NCI-H2227 (cell line): Measurements from ENCODE around the gene CDRT15.
"Not testable (repeated sequence)": the region's sequence is repeated elsewhere in the genome, so short reads cannot be mapped to it uniquely, and the experiment has no call there.

Experiments
- DNase-seq: peaks from one replicate; lab custom pipeline; 2025; ENCODE audit not compliant: unreplicated experiment; lab: John Stamatoyannopoulos, UW

CDRT15 gene

DNA sequence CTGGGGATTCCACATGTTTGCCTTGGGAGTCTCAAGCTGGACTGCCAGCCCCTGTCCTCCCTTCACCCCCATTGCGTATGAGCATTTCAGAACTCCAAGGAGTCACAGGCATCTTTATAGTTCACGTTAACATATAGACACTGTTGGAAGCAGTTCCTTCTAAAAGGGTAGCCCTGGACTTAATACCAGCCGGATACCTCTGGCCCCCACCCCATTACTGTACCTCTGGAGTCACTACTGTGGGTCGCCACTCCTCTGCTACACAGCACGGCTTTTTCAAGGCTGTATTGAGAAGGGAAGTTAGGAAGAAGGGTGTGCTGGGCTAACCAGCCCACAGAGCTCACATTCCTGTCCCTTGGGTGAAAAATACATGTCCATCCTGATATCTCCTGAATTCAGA is 28.9 kb downstream of the CDRT15 start:
- no peak for DNase-seq

DNA sequence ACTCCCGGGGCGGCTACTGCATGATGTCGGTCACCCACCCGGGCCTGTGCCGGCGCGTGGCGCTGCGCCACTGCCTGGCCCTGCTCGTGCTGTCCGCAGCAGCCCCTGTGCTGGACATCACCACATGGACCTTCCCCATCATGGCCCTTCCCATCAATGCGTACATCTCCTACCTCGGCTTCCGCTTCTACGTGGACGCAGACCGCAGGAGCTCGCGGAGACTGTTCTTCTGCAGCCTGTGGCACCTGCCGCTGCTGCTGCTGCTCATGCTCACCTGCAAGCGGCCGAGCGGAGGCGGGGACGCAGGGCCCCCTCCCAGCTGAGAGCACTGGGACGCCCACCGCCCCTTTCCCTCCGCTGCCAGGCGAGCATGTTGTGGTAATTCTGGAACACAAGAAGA is 29.8 kb downstream of the CDRT15 start:
- no peak for DNase-seq

DNA sequence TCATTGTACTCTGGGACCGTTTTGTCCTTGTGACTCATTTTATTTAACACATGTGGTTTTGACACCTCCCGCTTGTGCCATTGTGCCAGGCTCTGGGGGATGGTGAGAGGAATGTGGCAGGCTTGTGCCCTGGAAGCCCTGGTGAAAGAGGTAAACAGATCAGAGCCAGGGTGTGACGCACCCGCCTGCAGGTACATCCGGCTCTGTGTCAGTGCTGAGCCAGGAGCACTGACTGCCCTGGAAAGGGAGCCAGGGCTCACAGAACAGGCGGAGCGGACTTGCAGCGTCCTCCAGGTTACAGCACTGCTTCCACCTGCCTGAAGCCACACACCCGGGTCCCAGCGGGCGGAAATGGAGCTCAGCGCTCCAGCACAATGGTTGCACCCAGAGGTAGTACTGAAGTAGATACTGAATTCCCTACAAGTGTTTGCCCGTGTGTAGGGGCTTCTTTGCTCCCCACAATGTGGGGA is 30.6 kb downstream of the CDRT15 start:
- DNase-seq: no peak

DNA sequence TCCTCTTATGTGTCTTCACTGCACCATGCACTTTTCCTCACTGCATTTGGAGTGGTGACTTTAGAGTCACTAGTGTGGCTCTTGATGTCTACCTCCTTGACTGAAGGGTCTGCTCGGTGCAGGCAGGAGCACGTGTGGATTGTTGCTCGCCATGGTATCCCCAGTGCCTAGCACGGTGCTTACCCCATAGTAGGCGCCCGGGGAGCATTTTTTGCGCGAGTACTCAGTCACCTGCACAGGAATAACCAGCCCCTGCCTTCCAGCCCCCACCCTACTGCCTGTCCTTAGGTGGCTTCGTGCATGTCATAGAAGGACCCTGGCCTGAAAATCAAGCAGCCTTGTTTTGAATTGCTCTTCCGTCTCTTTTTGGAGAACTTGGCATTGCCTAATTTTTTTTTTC is 31.3 kb downstream of the CDRT15 start:
- no peak for DNase-seq

DNA sequence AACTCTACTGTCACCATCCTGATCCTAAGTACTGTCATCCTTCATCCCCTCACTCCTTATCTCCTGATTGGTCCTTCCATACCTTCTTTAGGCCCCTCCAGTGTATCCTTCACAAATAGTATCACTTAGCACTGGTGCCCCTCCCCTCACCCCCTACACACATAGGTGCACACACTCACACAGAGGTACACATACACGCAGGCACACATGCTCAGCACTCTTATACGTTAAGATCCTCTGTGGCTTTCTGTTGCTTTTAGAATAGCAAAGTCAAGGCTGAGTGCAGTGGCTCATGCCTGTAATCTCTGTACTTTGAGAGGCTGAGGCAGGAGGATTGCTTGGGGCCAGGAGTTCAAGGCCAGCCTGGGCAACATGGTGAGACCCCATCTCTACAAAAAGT is 32.1 kb downstream of the CDRT15 start:
- no peak for DNase-seq

DNA sequence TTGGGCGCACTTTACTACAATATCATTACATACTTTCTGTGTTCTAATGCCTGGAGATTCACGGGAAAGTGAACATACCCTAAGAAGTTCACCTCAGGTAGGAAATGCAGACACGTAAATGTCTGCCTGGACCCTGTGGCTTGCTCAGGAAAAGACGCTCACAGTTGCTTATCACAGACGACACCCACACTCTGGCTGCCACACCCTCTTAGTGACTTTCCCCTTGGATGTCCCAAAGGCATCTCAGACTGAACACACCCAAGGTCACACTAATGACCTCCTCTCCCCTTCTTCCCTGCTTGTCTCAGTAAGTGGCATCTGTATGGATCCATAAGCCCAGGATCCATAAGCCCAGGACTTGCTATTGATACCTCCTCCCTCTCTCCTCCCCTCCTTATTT is 32.6 kb downstream of the CDRT15 start:
- no peak for DNase-seq

DNA sequence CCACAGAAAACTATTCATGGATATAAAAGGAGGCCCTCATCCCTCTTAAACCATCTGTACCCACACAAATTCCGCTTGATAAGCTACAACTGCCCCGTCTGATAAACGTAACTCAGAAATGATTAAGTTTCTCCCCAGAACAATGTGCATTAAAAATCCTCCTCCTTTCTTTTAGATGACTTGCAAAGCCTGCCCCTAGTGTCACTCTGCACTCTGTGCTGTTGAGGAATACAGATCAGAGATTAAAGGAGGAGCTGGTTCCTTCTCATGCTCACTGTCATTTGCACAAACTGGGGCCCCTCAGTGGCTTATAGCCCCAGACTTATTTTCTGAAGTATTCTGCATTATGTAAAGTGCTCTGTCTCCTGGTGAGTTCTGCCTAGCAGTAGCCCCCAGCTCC is 33.3 kb downstream of the CDRT15 start:
- no peak for DNase-seq

DNA sequence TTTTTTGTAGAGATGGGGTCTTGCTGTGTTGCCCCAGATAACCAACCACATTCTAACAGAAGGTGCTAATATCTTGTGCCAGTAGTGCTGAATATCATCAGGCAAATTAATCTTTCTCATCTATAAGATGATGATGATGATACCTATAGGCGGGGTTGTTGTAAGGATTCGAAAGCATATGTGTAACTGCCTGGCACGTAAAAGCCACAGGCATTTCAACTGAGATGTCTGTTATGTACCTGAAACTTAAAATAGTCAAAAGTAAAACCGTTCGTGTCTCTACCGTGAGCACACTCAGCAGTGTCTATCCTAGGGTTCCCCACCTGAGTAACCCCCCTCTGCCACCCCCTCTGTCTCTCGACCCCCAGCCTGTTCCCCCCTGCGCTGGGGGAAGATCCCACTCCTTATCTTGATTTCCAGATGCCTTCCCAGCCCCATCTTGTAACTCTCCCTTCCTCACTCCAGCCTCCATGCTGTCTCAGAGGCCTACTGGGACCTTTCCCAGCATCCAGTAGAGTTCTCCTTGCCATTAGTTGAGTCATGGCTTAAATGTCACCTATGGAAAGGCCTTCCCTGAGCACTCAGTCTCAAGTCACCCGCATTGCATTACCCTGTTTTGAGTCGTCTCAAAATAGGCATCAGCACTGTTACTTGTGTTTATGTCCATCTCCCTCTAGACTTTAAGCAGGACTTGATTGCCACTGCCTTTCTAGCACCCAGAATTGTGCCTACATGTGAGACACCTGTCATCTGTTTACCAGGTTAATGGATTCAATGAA is 34.1 kb downstream of the CDRT15 start:
- no peak for DNase-seq

DNA sequence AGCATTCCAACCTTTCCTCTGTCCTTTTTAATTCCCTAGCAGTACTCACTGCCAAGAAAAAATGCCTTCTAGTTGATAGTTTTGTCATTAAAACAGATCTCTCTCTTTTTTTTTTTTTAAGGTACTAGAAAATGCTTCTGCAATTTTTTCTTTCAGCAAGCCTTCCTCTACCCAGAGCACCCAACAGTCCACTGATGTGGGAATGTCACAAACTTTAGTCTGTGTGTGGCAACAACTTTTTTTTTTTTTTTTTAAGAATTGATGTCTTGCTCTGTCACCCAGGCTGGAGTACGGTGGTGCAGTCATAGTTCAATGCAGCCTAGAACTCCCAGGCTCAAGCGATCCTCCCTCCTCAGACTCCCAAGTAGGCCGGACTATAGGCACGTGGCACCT is 34.7 kb downstream of the CDRT15 start:
- DNase-seq: no peak

DNA sequence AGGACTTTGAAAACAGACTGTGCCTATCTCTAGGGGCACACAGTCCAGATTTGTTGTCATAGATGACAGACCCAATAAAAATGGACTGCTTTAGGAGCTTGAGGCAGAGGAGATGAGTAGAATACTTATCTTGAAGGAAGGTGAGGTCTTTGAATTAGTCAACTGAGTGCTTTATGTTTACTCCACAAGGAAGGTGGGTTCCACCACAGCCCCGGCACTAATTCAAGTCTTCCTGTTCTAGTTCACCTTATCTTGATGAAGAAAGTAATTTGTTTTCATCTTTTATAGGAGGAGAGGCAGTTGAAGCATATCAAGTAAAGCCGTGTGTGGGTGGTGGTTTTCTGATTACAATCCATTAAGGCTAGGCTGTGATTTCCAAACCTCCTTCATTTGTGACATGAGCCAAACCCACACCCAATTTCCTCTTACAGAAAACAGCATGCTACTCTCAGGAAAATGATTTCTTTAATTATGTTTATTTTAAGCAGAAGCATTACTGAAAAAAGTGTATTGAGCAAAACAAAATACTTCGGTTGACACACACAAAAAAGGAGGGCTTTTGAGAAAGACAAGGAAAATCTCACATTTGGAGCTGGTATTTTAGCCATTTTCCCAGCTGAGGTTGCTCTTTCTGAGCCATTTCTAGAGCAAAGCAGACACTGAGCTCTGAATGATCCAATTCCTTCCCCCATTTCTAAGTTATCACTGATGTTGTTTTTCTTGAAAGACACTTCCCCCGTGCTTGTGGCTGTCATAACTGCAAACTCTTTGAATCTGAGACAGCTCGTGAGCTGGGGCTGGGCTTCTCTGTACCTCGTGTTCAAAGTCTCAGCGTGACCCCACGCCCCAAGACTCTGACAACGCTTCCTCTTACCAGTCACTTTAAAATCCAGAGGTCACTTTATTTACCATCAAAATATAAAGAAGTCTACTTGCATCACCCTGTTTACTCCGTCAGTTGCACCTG is 35.4 kb downstream of the CDRT15 start:
- DNase-seq: no peak

DNA sequence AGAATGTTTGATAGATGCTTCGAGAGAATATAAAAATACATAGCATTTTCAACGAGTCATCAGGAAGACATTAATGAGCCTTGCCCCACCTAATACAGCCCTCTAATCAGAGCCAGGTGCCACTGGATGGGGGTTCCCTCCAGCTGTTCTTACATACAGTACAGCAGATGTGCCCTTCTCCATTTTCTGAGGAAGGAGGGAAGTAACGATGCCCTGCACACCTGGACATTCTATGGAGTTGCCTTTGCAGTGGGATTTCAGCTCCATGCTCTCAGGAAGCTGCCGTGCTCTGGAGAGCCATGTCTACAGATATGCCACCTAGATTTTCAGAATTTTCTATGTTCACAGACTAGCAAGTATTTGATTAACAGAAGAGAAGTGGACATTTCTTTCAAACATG is 36.3 kb downstream of the CDRT15 start:
- no peak for DNase-seq

DNA sequence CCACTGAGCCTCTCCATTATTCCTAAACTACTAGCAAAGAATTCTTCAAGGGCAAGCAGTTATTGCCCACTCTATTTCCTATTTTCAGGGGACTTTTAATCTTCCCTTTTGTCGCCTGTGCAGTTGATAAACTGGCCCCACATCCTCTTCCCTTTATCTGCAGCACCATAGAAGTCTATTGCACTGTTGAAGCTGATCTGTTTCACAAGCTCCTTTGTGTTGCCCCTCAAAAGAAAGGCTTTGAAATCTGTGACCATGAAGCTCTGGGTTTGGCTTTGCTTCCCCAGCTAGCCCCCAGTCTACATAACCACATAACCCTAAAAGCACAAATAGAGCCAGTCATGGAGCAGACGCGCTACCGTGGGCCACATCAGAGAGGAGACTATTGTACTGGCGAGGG is 37.1 kb downstream of the CDRT15 start:
- DNase-seq: no peak

DNA sequence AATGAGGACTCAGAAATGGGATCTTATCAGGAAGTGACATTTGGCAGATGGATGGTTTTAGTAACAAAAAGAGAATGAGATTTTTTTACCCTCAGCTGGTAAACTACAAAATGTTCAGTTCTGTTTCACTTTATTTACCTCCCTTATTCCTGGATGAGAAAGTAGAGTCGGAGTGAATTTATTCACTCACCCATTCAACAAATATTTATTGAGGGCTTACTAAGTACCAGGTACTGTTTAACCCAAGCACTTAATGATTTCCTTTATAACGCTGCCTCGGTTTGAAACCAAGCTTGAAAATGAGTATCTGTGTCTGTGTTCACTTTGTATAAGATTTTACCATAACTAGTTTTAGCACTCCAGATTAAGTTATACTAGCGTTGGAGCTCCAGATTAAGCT is 38.1 kb downstream of the CDRT15 start:
- no peak for DNase-seq

DNA sequence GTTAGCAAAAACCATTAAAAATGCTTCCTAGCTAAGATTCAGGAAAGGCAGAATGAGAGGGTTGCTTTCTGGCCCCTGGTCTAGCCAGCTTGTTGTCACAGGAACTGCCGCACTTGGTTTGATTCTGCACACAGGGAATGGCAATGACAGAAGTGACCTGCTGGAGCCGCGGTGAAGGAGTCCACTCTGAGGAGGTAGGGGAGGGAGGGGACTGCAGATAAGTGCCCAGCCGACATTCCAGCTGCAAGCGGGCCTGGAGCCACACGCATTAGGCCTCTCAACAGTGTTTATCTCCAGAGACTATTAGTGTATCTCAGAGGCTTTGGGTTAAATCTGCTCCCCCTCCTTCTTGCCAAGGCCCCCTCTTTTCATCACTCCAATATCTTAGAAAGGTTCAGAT is 38.6 kb downstream of the CDRT15 start:
- DNase-seq: no peak

DNA sequence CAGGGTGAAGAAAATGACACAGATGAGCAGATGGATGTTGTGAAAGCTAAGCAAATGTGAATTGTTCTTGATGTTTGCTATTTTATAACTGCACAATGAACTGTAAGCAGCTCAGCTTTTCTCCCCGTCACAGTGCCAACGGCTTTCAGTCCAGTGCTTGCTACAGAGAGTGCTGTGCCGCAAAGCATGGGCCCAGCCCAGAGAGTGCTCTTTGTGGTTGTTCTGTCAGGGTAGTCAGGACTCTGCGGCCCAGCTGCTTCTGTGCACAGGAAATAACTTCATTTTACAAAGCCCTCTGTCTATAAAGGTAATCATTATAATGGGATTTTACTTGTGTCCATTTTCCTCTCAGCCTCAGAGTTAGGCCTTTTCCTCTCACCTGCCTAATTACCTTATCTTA is 39.1 kb downstream of the CDRT15 start:
- no peak for DNase-seq

DNA sequence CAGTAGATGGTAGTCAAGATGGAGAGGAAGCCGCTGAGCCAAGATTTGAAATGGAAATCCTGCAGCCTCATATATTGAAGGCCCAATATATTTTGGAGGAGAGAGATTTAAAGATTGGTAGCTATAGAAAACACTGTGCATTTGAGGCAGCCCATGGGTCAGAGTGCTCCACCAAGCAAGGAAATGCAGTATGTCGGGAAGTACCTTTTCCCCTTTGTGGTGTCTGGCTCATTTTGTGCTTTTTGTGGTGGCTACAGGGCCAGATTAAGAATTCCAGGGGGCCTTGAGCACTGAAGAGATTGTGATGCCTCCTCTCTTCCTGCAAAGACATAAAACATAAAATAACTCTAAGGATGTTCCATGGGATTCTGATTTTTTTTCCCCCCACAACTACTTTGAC is 39.6 kb downstream of the CDRT15 start:
- DNase-seq: no peak

DNA sequence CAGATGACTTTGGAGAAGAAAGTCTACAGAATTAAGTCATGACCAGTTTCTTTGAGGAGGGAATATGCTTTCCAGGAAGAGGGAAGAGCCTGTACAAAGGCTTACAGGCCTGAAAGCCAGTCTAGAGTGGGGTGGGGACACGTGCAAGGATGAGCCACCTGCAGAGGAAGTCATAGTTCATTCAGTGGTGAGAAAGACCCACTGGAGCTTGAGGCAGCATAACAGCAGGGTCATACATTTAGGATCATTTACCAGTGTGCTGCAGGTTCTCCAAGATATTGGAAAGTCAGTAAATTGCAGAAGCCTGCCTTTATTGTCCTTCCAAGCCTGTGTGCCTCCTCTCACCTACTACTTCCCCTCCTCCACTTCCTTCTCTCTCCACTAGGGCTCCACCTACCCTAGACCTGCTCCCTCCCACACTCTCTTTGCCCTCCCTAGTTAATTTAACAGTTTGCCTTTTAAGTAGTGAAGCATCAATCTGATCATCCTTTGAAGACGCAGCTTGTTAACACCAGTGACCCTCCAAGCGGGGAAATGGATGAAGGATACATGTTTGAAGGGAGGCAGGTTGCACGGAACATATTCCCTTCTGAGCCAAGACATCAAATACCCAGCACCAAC is 40.2 kb downstream of the CDRT15 start:
- DNase-seq: no peak

DNA sequence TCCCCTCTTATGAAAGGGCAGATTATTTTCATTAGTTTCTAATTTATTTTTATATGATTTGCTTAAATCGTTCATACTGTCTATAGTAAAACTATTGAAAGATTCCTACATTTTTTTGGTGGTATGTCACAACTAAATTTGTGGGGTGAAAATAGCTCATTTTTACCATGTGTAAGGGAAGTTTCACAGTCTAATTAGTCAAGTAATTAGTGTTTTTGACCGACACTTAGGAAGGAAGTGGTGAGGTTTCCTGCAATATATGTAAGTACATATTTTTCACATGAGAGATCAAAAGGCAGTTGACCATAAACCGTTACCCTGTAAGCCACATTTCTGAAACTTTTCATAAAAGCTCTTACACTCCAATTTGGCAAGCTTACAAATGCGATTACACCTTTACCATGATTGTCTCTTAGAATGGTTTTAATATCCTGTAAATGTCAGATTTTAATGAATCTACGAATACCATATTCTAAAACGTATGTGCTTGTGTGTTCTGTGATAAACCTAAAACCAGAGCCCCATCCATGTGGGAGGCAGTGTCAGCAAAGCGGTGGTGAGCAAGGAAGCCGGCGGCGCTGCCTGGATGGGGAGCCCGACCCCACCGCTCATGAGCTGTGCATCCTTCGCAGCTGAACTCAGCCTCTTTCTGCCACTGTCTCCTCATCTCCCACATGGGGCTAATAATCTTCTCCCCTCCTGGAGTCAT is 43.9 kb downstream of the CDRT15 start:
- not testable (repeated sequence) for DNase-seq

DNA sequence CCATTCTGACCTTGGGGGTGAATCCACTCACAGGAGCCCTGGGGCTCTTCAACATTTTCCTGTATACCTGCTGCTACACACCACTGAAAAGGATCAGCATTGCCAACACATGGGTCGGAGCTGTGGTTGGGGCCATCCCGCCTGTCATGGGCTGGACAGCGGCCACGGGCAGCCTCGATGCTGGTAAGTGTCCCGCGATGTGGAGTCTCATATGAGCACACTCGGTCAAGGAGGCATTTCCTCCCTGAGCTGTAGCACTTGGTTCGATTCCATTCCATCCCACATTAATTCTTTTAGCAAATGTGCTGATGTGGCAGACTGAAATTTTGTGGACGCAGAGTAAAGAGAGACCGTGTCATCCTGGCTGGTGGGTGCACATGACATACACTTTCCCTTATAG is 44.6 kb downstream of the CDRT15 start:
- DNase-seq: not testable (repeated sequence)

DNA sequence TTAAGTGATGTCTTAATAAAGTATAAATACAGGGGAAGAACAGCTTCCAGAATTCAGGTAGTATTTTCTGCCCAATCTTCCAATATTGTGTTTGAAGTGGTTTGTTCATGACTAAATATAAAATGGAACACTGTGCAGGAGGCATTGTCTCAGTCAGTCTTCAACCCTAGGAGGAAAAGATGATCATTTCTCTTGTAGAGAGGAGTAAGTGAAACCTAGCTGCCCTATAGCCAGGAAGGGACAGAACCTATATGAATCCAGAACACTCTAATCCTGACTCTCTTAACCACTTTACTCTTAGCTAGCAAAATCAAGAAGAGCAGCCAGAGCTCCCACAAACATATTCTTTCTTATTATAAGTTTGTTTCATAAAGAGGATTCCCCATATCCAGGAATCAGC is 45.2 kb downstream of the CDRT15 start:
- not testable (repeated sequence) for DNase-seq

DNA sequence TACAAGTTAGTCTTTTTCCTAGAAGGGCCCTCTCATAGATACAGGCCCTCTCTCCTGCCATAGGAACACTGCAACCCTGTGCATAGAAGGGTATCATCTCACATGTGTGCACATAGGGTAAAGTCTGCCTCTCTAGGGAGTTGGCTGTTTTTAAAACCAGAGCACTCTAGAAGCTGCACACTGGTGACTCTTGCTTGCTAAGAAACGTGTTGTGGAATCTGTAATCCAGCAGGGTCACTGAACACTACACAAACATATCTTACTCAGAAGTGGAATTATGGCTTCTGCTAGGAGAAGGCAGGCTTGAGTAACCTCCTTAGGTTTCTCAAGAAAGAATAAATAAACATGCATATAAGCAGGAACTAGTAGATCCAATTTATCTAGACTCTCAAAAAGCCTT is 45.9 kb downstream of the CDRT15 start:
- not testable (repeated sequence) for DNase-seq
